DND-41 (cell line): Measurements from ENCODE around the gene HS3ST5.

Source experiments
- ATAC-seq: fragments of 200-7000 bp; cut with Tn5 transposase; 3 replicates; pipeline ENCODE4 v1.9.1; 2021; ENCODE audit warnings: low read depth; ENCODE audit not compliant: insufficient read depth
- DNase-seq: peaks from one replicate; pipeline ENCODE4 v3.0.0-alpha.2; 2020
- H2AFZ ChIP-seq: 2 replicates; pipeline ENCODE4 v1.6.0; 2012; ENCODE audit warnings: low read depth, low read length
- H3K27ac ChIP-seq: 2 replicates; pipeline ENCODE4 v1.5.1; 2012; ENCODE audit warnings: low read length, inconsistent platforms
- H3K27me3 ChIP-seq: fragments of 200-600 bp; sonication (generic); 2 replicates; pipeline ENCODE4 v1.6.0; 2012; ENCODE audit warnings: low read length, mild to moderate bottlenecking, inconsistent platforms; ENCODE audit not compliant: insufficient read depth, poor library complexity
- H3K36me3 ChIP-seq: 2 replicates; pipeline ENCODE4 v1.5.1; 2012; ENCODE audit warnings: low read length, inconsistent platforms; ENCODE audit not compliant: insufficient read depth
- H3K4me1 ChIP-seq: 2 replicates; pipeline ENCODE4 v1.5.1; 2012; ENCODE audit warnings: mild to moderate bottlenecking, low read length; ENCODE audit not compliant: insufficient read depth
- H3K4me2 ChIP-seq: 2 replicates; pipeline ENCODE4 v1.6.0; 2012; ENCODE audit warnings: mild to moderate bottlenecking, moderate library complexity, low read length, inconsistent platforms; ENCODE audit not compliant: insufficient read depth
- H3K4me3 ChIP-seq, 2 experiments: fragments of 200-600 bp in 1 of 2; shearing (Covaris generic) in 1 of 2; 2 replicates each; pipeline ENCODE4 v1.5.1; 2012 to 2016; ENCODE audit warnings: inconsistent platforms in 2 of 2, low read length in 2 of 2, mild to moderate bottlenecking in 2 of 2, low read depth in 1 of 2, moderate library complexity in 1 of 2
- H3K79me2 ChIP-seq: 2 replicates; pipeline ENCODE4 v1.6.0; 2012; ENCODE audit warnings: low read length, inconsistent platforms; ENCODE audit not compliant: insufficient read depth
- H3K9ac ChIP-seq: 2 replicates; pipeline ENCODE4 v1.6.0; 2012; ENCODE audit warnings: low read depth, mild to moderate bottlenecking, inconsistent platforms, low read length, moderate library complexity
- H3K9me3 ChIP-seq: 2 replicates; pipeline ENCODE4 v1.5.1; 2012; ENCODE audit warnings: low read length, moderate library complexity, mild to moderate bottlenecking, inconsistent platforms; ENCODE audit not compliant: insufficient read depth, severe bottlenecking
- H4K20me1 ChIP-seq: 2 replicates; pipeline ENCODE4 v1.6.0; 2012; ENCODE audit warnings: low read length; ENCODE audit not compliant: insufficient read depth
- EZH2 ChIP-seq: IDR thresholded peaks from 3 replicates; pipeline ENCODE4 v1.6.1; 2012; ENCODE audit warnings: borderline replicate concordance, low read depth, mild to moderate bottlenecking, moderate library complexity, low read length, inconsistent platforms; ENCODE audit not compliant: severe bottlenecking
- TF ChIP-seq, protein P1 (sequence below): IDR thresholded peaks from 2 replicates; pipeline ENCODE4 v1.5.1; 2012; ENCODE audit warnings: borderline replicate concordance, low read length, moderate library complexity, mild to moderate bottlenecking; ENCODE audit not compliant: poor library complexity, severe bottlenecking; ENCODE audit errors: extremely low read depth

HS3ST5 gene

DNA sequence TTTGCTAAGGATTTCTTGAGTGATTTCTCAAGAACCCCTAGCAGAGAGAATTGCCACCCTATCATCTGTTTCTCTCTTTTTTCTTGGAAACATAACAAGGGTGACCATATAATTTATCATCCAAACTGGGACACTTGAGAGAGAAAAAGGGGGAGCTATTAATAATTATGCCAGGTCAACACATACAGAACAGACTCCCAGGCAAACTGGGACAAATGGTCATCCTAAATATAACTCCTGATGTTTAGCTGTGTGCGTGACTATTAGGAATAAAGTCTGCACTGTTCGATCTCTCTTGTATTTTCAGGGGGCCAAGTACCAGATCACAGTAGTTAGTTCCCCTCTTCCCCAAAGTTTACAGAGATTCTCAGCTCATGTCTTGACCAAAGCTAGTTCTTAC, 11.7 kb upstream of the HS3ST5 start:
- no peaks in the 10 kb centered on the region for H3K79me2 ChIP-seq
- no peak overlapping the region for H3K9ac ChIP-seq
- no peaks in the 10 kb centered on the region for H3K4me1 ChIP-seq
- H3K27me3 ChIP-seq, result no peaks in the 10 kb centered on the region
- H2AFZ ChIP-seq, result no peak overlapping the region
- H3K27ac ChIP-seq, result no peak overlapping the region
- no peaks in the 10 kb centered on the region for H4K20me1 ChIP-seq
- H3K9me3 ChIP-seq, result no peaks in the 10 kb centered on the region
- no peak for TF ChIP-seq EZH2
- TF ChIP-seq, protein P1, sequence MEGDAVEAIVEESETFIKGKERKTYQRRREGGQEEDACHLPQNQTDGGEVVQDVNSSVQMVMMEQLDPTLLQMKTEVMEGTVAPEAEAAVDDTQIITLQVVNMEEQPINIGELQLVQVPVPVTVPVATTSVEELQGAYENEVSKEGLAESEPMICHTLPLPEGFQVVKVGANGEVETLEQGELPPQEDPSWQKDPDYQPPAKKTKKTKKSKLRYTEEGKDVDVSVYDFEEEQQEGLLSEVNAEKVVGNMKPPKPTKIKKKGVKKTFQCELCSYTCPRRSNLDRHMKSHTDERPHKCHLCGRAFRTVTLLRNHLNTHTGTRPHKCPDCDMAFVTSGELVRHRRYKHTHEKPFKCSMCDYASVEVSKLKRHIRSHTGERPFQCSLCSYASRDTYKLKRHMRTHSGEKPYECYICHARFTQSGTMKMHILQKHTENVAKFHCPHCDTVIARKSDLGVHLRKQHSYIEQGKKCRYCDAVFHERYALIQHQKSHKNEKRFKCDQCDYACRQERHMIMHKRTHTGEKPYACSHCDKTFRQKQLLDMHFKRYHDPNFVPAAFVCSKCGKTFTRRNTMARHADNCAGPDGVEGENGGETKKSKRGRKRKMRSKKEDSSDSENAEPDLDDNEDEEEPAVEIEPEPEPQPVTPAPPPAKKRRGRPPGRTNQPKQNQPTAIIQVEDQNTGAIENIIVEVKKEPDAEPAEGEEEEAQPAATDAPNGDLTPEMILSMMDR, result no peak
- no peak overlapping the region for H3K4me2 ChIP-seq
- no peak for ATAC-seq
- H3K4me3 ChIP-seq, result no peak overlapping the region
- no peak for DNase-seq
- H3K36me3 ChIP-seq, result no peaks in the 10 kb centered on the region

DNA sequence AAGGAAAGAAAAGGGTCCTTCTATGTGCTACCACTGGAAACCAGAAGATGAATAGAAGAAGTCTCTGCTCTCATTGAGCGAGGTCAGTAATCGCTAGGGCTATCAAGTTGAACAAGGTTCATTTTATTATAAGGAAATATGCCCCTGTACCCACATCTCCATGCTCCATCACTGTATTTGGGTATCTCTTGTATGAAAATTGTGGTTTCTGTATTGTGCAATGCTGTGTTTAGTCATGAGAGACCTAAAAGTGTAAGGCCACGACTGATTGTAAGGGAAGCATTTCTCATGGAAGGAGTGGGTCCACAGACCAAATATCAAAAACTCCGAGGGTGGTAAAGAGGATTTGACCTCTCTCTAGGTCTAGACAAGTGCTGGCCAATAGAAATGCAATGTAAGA, 3.6 kb upstream of the HS3ST5 start:
- Histone ChIP-seq H3K27ac (no peak overlapping the region), H3K4me2 (no peak overlapping the region), H3K27me3 (peaks cover 7% of the 10 kb centered on the region), H3K9ac (no peak overlapping the region), H3K4me3 (no peak overlapping the region), H3K36me3 (no peaks in the 10 kb centered on the region), H4K20me1 (no peaks in the 10 kb centered on the region), H3K9me3 (no peaks in the 10 kb centered on the region), H3K79me2 (no peaks in the 10 kb centered on the region), H3K4me1 (no peaks in the 10 kb centered on the region), H2AFZ (no peak overlapping the region)
- TF ChIP-seq, protein P1, result no peak
- TF ChIP-seq EZH2, result no peak
- ATAC-seq (no peak), DNase-seq (no peak)

DNA sequence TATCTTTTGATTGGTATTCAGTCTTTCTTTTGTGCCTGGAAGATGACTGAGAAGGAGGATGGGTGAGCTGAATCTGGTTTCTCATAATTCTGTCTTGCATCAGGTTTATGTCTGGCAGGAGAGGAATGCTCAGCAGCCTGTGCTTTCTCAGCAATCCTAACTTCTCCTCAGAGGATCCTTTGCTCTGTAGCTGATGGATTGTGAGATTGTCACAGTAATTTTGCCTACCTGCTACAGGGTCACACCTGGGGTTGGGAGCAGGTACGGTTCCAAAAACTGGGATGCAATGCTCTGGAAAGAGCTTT, 2.1 kb upstream of the HS3ST5 start:
- Histone ChIP-seq H3K4me3 (no peak overlapping the region), H3K36me3 (no peaks in the 10 kb centered on the region), H3K9ac (no peak overlapping the region), H2AFZ (no peak overlapping the region), H3K27ac (no peak overlapping the region), H3K4me1 (no peaks in the 10 kb centered on the region), H3K9me3 (no peaks in the 10 kb centered on the region), H3K27me3 (peaks cover 7% of the 10 kb centered on the region), H4K20me1 (no peaks in the 10 kb centered on the region), H3K4me2 (no peak overlapping the region), H3K79me2 (no peaks in the 10 kb centered on the region)
- DNase-seq (no peak), ATAC-seq (no peak)
- no peak for TF ChIP-seq EZH2
- TF ChIP-seq, protein P1, result no peak

DNA sequence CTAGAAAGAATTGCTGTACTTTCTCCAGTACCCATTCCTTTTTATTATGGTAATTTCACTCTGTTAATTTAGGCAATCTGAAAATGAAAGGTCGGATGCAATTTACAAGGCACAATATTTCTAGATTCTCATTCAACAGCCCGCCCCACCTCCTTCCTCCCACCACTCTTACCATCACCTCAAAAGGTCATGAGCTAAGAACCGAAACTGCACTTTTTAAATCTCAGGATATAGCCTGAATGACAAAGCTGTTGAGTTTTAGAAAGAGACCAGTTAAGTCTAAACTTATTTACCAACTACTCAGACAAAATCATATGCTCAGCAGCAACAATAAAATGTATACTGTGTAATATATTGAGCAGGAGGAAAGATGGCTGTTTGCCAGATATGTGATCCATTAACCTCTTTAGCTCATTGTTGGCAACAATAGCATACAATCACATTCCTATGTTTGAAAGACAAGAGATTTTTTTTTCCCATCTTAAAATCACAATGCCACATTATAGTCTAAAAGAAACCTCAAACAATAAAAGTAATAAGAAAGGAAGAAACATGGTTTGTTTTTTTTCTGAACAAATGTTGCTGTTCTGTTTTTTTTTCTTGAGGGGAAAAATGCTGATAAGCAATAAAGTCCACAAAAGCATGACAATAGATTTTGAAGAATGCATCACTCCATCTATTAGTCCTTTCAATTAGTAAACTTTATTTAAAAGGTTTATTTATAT, 1.6 kb upstream of the HS3ST5 start:
- H3K79me2 ChIP-seq, result no peaks in the 10 kb centered on the region

More for the DNA sequence above, 1.6 kb upstream of the HS3ST5 start:
- no peak overlapping the region for H3K9ac ChIP-seq
- no peaks in the 10 kb centered on the region for H4K20me1 ChIP-seq
- no peak for DNase-seq
- H3K4me3 ChIP-seq, result no peak overlapping the region
- no peaks in the 10 kb centered on the region for H3K9me3 ChIP-seq
- H2AFZ ChIP-seq, result no peak overlapping the region
- ATAC-seq, result no peak
- no peaks in the 10 kb centered on the region for H3K36me3 ChIP-seq
- H3K4me2 ChIP-seq, result no peak overlapping the region
- H3K4me1 ChIP-seq, result no peaks in the 10 kb centered on the region
- TF ChIP-seq, protein P1, result no peak
- TF ChIP-seq EZH2, result no peak
- H3K27me3 ChIP-seq, result peaks cover 7% of the 10 kb centered on the region
- H3K27ac ChIP-seq, result no peak overlapping the region
